Right ventricle myocardium inferior (tissue), 1 donor: ENCODE data around the gene GAB3. TPM values are rescaled to one million over a fixed set of nuclear protein-coding genes. Genes with fewer than 3 reads are reported as not detected.
A peak's percentile ranks its signal among the peaks of the same experiment; 100 is the strongest.

Experiments used
- ATAC-seq: fragments of 200-7000 bp; cut with Tn5 transposase; one replicate; pipeline ENCODE4 v1.9.1; 2020; ENCODE audit warnings: mild to moderate bottlenecking, moderate library complexity
- DNase-seq: peaks from one replicate; pipeline ENCODE4 v3.0.0; 2021; ENCODE audit errors: missing footprints
- intact Hi-C: fragments of 100-400 bp; cut with DNase I; formaldehyde crosslinking; loops from one replicate; pipeline ENCODE4 v1.11.0; 2022
- total RNA-seq: library from RNA; stranded (reverse); fragmentation: NEBNext Ultra II Directional; extraction: Animal tissue kit (Norgen Biotek cat#: 25700); gene quantifications from one replicate; pipeline ENCODE4 v1.2.1, GENCODE V29; 2021
- donor health status: DM: no; HTN: yes; CAD: no; lungs with severe emphysema.

Gene GAB3
- total RNA-seq, 1 donor from 2014 or later: 12.1 TPM

GRCh38 chrX:154728431-154729190 is 22.3 kb downstream of the GAB3 start:
- intact Hi-C loops: no loop called here
- no peak for ATAC-seq
- DNase-seq: no peak

DNA sequence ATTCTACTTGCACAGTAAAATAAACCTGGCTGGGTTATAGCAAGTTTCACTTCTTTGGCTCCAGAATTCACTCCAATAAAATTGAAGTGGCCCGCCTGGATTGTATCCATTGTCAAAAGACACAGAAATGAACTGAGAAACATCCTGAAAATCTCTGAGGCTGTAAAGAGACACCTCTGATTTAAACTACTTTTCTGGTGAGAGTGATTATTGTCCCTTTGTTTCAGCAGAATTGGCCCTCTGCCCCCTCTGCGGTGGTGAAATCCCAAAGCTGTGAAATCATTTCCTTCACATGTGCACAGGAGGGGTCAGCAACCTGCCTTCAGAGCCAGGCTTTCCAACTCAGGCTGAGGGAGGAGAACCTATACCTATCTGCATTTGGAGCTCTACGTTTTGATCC is 23.0 kb downstream of the GAB3 start:
- peak; percentile 52 for ATAC-seq
- intact Hi-C loops: no loop called here

GRCh38 chrX:154727418-154727817 is 23.5 kb downstream of the GAB3 start:
- DNase-seq (no peak), ATAC-seq (no peak)
- intact Hi-C loops: no loop called here

More for the DNA sequence above, 23.0 kb downstream of the GAB3 start:
- DNase-seq: peak; percentile 68

DNA sequence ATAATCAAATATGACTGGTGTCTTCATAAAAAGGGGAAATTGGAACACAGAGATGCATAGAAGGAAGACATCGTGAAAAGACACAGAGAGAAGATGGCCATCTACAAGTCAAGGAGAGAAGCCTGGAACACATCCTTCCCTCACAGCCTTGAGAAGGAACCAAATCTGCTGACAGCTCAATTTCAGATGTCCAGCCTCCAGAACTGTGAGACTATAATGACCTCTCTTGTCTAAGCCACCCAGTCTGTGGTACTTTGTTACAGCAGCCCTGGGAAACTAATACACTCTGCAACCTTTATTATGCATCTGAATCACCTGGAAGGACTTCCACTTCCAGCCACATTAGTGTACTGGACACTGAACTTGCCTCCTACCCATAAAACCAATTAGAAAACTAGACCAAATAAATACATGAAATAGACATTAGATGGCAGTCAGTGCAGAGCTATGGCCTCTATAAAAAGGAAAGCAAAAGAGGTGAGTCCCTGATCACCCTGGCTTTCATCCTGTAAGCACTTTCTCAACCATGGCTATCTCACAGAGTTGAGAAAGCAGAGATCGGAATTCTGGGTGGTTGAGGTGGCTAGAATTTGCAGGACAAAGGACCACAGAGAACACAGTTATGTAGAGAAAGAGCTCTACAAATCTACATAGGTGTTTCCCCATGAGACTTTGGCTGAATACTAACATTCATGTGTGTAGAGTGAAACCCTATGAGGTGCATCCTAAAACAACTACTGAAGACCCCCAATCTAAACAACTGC is 25.7 kb downstream of the GAB3 start:
- intact Hi-C loops: no loop called here
- DNase-seq (no peak), ATAC-seq (no peak)

GRCh38 chrX:154721155-154721554 is 29.7 kb downstream of the GAB3 start:
- DNase-seq: no peak
- ATAC-seq: no peak
- intact Hi-C loops: no loop called here

DNA sequence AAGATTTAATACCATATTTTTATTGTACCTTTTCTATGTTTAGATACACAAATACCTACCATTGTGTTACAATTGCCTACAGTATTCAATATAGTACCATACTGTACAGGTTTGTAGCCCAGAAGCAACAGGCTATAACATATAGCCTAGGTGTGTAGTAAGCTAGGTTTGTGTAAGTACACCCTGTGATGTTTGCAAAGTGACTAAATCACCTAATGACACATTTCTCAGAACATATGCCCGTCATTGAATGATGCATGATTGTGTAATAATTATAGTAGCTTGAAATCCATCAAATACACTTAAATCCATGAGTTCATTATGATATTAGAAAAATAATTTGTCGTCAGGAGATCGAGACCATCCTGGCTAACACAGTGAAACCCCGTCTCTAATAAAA is 30.8 kb downstream of the GAB3 start:
- intact Hi-C loops: no loop called here
- no peak for ATAC-seq
- no peak for DNase-seq

GRCh38 chrX:154719132-154719675 is 31.7 kb downstream of the GAB3 start:
- no peak for DNase-seq
- intact Hi-C loops: loop anchor here (5.0 kb wide), 1 partner anchor 33 kb away; the partner anchor contains the start of gene GAB3
- ATAC-seq: no peak

GRCh38 chrX:154718616-154719015 is 32.3 kb downstream of the GAB3 start:
- ATAC-seq (no peak), DNase-seq (no peak)
- intact Hi-C loops: loop anchor here (5.0 kb wide), 1 partner anchor 34 kb away; the partner anchor contains the start of gene GAB3

DNA sequence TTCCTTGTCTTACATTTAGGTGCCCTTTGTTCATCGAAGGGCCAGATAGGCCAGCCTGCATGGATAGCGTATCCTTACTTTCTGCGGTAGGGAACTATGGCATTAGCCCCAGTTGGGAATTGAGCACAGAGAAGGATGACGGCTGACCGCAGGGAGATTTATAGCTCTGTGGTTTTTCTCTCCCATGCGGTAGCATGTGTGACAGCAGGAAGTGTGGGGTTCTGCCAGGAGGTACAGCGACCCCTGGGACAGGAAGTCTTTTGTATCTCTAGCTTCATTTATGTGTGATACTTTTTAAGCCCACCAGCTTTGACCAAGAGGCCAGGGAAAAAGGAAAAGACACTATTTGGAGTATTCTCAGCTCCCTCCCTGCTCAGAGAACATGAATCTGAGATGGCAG is 33.1 kb downstream of the GAB3 start:
- intact Hi-C loops: loop anchor here (5.0 kb wide), 1 partner anchor 34 kb away; the partner anchor contains the start of gene GAB3
- no peak for DNase-seq
- ATAC-seq: no peak

- ATAC-seq (no peak), DNase-seq (no peak)
- intact Hi-C loops: loop anchor here (5.0 kb wide), 1 partner anchor 36 kb away; the partner anchor contains the start of gene GAB3
Measured at GRCh38 chrX:154715825-154716224, 35.1 kb downstream of the GAB3 start.

GRCh38 chrX:154714925-154715324 is 36.0 kb downstream of the GAB3 start:
- DNase-seq: no peak
- peak; percentile 71 for ATAC-seq
- intact Hi-C loops: loop anchor here (5.0 kb wide), 1 partner anchor 37 kb away; the partner anchor contains the start of gene GAB3

DNA sequence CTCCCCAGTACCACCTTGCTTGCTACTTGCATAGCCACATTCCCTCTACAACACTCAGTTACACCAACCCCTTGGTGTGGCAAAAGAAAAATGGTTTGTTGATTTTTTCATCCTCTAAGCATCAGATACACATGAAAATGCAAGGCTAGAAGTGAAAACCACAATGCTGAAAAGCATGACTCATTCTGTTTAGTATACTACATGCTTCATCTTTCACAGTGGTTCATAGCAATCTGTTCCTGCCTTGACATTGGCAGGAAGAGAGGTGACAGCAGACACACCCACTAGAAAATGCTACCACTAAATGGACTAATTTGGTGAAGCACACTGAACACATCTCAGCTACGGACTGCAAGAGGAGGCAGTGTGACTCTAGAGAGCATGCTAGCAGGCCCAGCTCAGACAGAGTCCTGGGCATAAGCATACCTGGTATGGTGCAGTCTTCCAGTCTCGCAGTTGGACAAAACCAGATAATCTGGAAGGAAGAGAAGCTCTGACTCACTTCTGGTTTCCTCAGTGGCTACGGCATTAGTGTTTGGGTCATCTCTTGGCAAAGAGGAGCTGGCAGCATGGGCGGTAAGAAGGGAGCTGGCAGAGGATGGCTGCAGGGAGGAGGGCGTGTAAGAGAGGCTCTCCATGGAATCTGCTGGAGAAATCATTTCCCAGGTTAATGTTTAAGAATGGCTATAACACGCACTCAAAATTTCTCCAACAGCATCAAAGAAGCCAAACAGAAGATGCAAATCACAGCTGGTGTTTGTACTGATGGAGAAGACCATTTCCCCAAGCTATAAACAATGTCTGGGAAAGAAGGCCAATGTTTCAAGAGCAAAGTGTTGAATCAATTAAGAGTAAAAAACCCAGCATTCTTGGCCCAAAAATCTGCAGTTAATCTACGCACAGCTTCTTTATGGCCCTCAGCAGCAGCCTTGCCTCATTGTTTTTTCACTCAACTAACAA is 37.8 kb downstream of the GAB3 start:
- intact Hi-C loops: no loop called here
- DNase-seq (no peak), ATAC-seq (no peak)

- ATAC-seq (no peak), DNase-seq (no peak)
- intact Hi-C loops: no loop called here
Measured at GRCh38 chrX:154711264-154711663, 39.6 kb downstream of the GAB3 start.

DNA sequence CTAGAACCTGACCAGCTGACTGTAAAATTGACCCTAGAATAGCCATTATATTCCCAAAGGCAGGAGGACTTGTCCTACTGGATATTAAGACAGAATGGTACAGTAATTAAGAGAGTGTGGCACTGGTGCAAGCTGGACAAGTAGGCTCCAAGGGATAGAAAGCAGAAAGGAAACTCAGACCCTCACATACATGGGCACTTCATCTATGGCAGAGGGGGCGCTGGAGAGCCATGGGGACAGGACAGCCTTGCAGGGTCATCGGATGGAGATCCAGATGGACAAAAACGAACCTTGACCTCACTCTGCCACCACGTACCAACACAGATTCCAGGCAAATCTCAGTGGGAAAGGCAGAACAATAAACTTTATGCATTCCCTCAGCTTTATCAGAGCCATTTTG is 40.6 kb downstream of the GAB3 start:
- DNase-seq: no peak
- intact Hi-C loops: no loop called here

DNA sequence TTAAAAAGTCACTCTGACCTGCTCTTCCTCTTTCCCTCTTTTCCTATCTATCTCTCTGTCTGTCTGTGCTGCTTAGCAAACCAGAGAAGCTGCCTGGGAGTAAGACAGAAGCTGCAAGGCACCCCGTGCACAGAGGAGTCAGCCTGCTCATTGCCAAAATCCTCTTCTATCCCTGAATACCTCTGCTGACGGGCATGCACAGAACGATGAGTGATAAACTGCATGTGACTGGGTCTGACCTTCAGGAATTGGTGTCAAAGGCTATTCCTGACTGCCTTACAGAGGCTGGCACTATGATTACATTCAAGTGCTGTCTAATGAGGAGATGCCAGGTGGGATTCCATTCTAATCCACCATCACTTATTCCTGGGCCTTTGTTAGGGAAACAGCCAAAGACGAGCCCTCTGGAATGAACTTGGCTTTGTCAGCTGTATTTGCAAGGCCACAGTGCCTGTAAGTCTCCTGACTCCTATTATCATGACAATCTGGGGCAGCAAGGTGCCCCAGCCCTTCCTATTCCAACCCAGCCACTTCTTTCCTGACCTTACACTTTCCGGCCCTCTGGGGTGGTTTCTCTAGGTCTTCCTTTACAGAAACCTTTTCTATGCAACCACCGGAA is 52.1 kb downstream of the GAB3 start:
- intact Hi-C loops: loop anchor here (2.0 kb wide), 1 partner anchor 52 kb away; the partner anchor contains the start of gene GAB3
- DNase-seq (no peak), ATAC-seq (peak; percentile 83)

More for the DNA sequence above, 40.6 kb downstream of the GAB3 start:
- no peak for ATAC-seq

- DNase-seq: no peak
- intact Hi-C loops: no loop called here
- ATAC-seq: no peak
Measured at GRCh38 chrX:154696676-154697045, 54.2 kb downstream of the GAB3 start.

GRCh38 chrX:154695911-154696675 is 54.8 kb downstream of the GAB3 start:
- ATAC-seq (no peak), DNase-seq (no peak)
- intact Hi-C loops: no loop called here
